SK-MEL-5 (cell line): ENCODE results near the gene CBX8. TPM values are rescaled to one million over a fixed set of nuclear protein-coding genes. Genes with fewer than 3 reads are reported as not detected.

ENCODE experiments used
- DNase-seq: peaks from one replicate; pipeline ENCODE4 v3.0.0-alpha.2; 2016; ENCODE audit warnings: low read depth, low spot score
- in situ Hi-C: cut with HindIII; loops from 2 replicates; pipeline ENCODE4 v1.10.0; 2016; ENCODE audit warnings: low sequenced_read_pairs, high pct_unique_total_duplicates, low pct_unique_long_range_greater_than_20kb
- total RNA-seq: library from RNA; depleted of rRNA; stranded (reverse); fragments of >200 nt; shearing (Covaris generic); gene quantifications from 2 replicates; pipeline ENCODE4 v1.2.3, GENCODE V29; 2014

CBX8 gene
- total RNA-seq, 1 experiment from 2014 or later: 34.4 TPM

DNA sequence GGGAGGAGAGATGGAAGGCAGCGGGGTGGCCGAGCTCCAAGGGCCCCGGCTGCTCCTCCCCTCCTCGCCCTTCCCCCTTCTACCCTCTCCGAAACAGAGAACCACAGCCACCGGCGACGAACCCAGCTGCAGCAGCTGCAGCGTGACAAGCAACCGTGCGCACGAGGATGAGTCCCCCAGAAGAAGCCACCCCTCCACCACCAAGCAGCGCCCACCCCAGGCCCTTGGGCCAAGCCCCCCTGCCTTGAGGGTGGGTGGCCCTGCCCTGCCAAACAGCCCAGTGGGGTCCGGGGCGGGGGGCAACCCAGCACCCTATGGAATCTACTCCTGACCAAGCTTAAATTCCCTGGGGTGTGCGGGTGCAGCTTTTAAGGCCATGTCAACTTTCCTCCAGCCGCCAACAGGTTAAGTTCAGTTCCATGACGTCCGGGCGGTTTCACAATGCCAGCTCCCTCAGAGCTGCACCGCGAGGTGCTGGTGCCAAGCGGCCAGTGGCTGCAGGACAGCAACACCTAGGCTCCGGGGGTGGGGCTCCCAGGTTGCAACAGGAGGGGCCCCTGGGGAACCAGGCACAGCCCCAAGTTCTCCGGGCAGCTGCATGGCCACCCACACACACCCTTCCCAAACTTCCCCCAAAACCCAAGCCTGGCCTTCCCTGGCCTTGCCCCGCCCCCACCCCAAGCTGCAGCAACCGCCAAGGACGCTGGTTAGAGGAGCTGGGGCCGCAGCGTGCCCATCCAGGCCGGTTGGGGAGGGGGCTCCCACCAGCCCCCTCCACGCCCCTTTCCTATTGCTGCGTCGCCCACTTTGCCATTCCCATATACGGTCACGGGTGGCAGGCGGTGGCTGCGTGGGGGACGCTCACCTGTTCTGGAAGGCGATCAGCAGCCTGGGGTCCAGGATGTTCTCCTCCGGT is 40.4 kb upstream of the CBX8 start:
- peak; percentile 84 for DNase-seq

DNA sequence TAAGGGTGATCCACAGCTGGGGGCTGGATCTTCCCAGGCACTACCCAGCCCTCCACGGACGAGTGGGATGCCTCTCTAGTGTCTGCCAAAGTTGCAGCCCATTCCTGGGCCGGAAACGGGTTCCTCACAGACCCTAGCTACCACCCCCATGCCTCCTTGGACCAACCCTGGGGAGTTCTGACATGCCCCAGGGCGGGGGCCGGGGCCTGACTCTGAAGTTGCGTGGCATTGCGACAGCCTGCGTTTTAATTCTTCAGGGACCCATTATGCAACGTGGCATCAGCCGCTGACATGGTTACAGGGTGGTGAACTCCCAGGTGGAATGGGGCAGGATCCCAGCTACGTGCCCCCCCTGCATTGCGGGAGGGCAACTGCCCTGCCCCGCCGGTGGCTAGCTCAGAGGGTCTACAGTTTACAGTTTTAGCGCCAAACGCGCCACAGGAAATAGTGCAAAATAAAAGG is 39.7 kb upstream of the CBX8 start:
- in situ Hi-C loops: no loop called here
- DNase-seq: no peak

More for the DNA sequence above, 40.4 kb upstream of the CBX8 start:
- in situ Hi-C loops: no loop called here

- in situ Hi-C loops: no loop called here
- no peak for DNase-seq
Observed at GRCh38 chr17:79835953-79836509, 39.2 kb upstream of the CBX8 start.

DNA sequence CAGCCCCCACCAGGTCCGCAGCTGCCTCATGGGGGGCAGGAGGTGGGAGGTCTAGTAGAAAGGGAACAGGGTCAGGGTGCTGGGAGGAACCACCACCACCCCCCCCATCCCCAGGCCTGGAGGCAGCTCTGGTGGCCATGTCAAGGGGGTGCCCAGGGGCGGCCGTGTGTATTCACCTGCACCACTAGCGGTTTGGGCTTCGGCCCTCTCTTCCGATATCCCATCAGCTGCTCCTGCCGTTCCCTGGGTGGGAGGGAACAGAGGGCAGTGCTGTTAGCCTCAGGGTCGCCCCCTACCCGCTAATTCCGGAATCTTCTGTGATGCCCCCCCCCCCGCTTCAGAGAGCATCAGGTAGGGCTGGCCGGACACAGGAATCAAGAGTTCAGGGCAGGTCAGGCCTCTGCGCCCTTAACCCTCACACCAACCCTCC is 38.6 kb upstream of the CBX8 start:
- in situ Hi-C loops: no loop called here

GRCh38 chr17:79834565-79835469 is 37.9 kb upstream of the CBX8 start:
- peak; percentile 56 for DNase-seq
- in situ Hi-C loops: no loop called here

More for the DNA sequence above, 38.6 kb upstream of the CBX8 start:
- no peak for DNase-seq

DNA sequence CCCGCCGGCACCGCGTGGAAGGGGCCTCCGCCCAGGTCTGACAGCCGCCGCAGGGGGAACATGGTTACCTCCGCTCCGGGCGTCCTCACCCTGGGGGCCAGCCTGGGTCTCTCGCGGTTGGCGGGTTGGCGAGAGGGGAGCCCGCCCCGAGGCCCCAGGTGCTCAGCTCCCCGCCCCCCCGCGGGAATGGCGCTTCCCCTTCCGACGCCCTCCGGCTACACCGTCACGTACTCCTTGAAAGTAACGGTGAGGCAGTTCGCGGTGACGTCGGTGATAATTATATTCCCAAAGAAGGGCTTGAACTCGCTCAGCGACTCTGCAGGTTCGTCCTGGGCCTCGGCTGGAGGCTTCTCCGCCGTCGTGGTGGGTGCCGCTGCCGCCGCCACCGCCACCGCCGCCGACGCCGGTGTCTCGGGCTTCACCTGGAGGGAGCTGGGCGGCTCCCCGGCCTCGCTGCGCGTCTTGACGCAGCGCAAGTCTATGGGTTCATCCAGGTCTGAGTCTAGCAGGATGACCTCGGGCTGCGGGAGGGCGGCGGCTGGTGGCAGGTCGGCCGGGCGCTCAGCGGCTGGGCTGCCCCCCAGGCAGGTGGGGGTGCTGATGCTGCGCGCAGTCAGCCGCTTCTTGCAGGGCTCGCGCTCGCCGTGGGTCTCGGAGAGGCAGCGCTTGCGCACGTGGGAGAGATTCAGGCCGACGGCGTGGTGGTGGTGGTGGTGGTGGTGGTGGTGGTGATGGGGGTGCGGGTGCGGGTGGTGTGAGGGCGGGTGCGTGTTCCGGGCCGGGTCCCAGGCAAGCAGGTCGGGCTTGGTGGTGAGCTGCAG is 37.1 kb upstream of the CBX8 start:
- in situ Hi-C loops: no loop called here
- DNase-seq: no peak

DNA sequence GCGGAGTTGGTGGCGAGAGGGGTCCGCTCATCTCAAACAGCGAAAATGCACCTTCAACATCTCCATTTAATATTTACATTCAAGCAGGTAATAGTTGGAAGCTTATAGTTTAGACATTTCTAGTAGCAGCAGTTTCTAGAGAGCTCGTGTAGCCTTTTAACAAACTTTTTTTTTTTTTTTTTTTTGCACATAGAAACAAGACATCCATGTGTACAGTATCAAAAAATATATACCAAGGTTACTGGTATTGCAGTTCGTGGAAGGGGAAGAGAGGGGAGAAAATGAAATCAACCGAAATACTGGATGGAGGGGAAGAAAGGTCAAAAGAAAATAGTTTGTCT is 36.2 kb upstream of the CBX8 start:
- in situ Hi-C loops: no loop called here
- DNase-seq: no peak

GRCh38 chr17:79832218-79833109 is 35.6 kb upstream of the CBX8 start:
- no peak for DNase-seq
- in situ Hi-C loops: no loop called here

DNA sequence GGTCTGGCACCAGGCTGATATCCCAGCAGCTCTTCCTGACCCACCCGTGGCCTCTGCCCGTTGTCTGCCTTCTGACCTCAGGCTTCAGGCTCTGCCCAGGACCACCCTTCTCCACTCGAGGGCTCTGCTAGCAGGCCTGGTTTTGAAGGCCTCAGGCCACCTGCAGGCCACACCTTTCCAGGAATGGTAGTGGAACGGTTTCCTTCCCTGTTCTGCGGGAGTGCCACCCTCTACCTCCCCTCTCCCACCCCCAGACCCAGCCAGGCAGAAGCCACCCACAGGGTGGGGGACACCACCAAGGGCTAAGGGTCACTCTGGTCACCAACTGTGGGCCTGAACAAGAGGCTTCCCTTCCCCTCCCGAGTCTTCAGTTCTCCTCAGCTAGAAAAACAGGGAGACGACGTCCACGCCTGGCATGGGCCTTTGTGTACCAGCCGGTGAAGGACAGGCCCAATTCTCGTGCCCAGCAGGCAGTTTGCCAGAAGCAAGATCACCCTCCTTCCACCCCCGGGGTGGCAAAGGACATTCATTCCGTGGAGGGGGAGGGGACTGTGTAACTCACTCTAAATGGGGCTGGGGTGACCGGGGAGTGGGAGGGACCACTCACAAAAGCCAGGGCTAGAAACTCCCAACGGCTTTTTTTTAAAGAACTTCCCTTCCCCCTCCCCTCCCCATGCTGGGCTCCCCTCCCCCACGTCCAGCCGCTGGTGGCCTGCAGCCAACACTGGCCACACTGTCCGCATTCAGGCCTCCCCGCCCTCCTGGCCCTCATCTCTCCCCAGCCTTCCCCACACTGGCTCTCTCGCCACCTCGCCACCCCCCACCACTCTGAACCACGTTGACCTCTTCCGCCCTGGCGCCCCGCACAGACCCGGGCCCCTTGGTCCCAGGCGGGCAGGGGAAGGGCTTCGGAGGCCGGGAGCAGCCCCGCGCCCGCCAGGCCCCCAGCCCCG is 34.7 kb upstream of the CBX8 start:
- peak; percentile 58 for DNase-seq
- in situ Hi-C loops: no loop called here

DNA sequence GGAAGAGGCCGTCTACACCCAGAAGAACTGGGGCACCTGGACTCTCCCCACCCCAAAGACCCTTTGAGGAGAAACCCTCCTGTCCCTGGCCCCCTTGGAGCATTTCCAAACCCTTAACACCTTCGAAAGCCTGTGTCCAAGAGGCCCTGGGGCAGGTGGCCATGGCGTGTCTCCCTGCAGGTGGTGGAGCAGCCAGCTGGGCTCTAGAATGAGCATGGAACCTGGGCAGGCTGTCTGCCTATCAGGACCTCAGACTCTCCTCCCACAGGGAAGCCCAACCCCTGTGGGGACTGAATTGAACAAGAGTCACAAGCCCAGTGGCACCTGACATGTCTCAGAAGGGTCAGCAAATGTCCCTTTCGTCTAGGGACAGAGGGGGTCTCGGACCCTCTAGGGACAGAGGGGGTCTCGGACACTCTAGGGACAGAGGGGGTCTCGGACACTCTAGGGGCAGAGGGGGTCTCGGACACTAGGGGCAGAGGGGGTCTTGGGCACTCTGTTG is 33.9 kb upstream of the CBX8 start:
- DNase-seq: no peak
- in situ Hi-C loops: no loop called here

GRCh38 chr17:79830303-79830702 is 33.4 kb upstream of the CBX8 start:
- in situ Hi-C loops: no loop called here
- no peak for DNase-seq

DNA sequence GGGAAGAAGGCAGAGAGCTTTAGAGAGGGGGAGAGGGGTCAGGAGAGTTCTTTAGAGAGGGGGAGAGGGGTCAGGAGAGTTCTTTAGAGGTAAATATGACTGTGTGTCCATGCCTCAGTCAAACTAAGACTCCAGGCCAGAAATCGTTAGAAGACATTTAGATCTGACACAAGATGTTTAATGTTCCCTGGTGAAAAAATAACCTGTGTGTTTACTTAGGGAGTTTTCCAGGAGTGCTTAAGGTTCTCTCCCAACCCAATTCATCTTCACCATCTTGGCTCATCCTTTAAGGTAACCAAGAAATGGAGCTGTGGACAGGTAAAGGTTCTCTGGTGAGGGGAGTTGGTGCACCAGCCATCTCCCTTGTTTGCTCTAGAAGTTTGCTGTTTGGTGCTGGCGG is 32.6 kb upstream of the CBX8 start:
- in situ Hi-C loops: no loop called here
- no peak for DNase-seq

- in situ Hi-C loops: no loop called here
- DNase-seq: no peak
Observed at GRCh38 chr17:79829004-79829403, 32.1 kb upstream of the CBX8 start.

DNA sequence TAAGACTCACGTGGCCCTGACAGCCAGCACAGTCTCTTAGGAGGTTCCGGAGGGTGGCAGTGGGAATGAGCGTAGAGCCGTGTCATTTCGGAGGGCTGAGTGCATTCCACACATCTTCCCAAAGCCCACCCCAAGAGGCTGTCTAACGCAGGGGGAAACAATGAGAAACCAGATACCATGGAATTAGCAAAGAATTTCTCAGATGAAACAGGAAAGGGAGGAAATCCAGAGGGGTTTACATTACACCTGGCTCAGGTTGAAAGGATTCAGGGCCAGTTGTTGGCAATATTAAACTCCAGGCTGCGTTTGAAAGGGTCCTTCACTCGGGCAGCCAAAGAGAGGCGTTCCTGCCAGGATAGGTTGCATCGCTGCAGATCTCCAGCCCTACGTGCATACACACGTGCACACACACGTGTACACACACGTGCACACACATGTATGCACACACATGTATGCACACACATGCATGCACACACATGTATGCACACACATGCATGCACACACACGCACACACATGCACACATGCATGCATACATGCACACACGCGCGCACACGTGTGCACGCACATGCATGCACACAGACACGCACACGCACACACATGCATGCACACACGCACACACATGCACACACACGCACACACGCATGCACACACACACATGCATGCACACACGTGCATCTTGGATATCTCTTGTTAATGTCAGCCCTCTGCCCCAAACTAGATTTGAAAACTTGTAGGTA is 30.1 kb upstream of the CBX8 start:
- in situ Hi-C loops: no loop called here
- DNase-seq: no peak

GRCh38 chr17:79826204-79826680 is 29.4 kb upstream of the CBX8 start:
- no peak for DNase-seq
- in situ Hi-C loops: no loop called here
